GM18507 (cell line): ENCODE results near the gene ACTRT2.

Source experiments
- DNase-seq: peaks from one replicate; pipeline ENCODE4 v3.0.0; 2011; ENCODE audit warnings: low read depth; ENCODE audit not compliant: insufficient read length; ENCODE audit errors: extremely low spot score
- FAIRE-seq: peaks from 2 replicates; lab custom pipeline; 2011; peaks lifted over from hg19 to GRCh38; lab: Jason Lieb, UNC

Gene ACTRT2

DNA sequence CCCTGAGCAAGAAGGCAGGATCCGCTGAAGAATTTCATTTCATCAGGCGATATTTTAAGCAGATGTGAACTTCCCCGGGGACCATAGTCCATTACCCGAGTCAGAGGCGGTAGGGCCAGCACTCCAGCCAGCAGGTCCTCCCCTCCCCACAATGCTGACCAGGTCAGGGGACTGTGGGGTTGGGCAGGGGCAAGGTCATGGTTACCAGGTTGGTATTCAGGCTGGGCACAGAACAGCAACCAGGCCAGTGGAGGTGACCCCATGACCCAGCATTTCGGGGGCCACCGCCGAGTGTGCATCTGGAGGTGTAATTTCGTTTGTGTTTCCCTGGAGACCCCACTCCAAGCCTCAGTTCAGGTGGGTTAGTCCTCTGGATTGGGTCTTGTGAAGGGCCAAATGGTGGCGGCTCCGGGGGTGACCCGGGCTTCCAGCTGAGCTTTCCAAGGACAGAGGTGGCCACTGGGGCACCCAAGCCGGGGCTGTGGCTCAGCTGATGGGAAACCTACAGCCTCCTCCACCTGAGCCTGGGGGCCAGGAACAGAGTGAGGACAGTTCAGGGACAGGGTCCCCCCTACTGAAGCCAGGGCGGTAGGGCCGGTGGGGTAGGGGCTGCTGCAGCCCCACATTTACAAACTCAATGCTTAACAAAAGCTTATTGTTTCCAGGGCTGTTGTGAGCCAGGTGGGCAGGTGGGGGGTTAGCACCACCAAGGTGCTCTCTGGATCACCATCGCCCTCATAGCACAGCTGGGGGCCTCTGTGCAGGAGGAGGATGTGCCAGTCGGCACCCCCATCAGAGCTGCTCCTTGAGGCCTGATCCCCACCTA is 50.5 kb downstream of the ACTRT2 start:
- no peak for DNase-seq
- FAIRE-seq: no peak
